ENCODE measurements around the gene NLK.
"Not testable (repeated sequence)": the region's sequence is repeated elsewhere in the genome, so short reads cannot be mapped to it uniquely, and the experiment has no call there.

The NLK gene

GRCh38 chr17:28204751-28205150 is 162.3 kb downstream of the NLK start:
- no peak for DNase-seq

- DNase-seq = no peak
Measured at GRCh38 chr17:28206292-28206691, 163.8 kb downstream of the NLK start.

- no peak for DNase-seq
Measured at GRCh38 chr17:28211811-28212210, 169.3 kb downstream of the NLK start.

DNA sequence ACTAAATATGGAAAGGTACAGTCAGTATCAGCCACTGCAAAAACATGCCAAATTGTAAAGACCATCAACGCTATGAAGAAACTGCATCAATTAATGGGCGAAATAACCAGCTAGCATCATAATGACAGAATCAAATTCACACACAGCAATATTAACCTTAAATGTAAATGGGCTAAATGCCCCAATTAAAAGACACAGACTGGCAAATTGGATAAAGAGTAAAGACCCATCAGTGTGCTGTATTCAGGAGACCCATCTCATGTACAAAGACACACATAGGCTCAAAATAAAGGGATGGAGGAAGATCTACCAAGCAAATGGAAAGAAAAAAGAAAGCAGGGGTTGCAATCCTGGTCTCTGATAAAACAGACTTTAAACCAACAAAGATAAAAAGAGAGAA is 171.1 kb downstream of the NLK start:
- DNase-seq = not testable (repeated sequence)

- DNase-seq = no peak
Measured at GRCh38 chr17:28216052-28216451, 173.6 kb downstream of the NLK start.

DNA sequence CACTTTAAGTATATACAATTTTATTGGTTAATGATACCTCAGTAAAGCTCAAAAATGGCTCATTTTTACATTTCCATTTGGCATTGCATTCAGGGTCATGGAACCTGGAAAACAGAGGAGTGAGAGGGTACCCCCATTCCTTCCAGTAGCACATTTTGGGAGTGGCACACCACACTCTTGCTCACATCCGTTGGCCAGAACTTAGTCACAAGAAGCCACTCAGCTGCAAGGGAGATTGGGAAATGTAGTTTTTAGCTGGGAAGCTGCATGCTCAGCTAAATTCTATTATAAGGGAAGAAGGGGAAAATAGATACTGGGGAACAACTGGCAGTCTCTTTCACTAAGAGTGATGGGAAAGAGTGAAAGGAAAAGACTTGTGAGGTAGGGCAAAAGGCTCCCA is 174.1 kb downstream of the NLK start:
- no peak for DNase-seq

- no peak for DNase-seq
Measured at GRCh38 chr17:28219771-28220170, 177.3 kb downstream of the NLK start.

DNA sequence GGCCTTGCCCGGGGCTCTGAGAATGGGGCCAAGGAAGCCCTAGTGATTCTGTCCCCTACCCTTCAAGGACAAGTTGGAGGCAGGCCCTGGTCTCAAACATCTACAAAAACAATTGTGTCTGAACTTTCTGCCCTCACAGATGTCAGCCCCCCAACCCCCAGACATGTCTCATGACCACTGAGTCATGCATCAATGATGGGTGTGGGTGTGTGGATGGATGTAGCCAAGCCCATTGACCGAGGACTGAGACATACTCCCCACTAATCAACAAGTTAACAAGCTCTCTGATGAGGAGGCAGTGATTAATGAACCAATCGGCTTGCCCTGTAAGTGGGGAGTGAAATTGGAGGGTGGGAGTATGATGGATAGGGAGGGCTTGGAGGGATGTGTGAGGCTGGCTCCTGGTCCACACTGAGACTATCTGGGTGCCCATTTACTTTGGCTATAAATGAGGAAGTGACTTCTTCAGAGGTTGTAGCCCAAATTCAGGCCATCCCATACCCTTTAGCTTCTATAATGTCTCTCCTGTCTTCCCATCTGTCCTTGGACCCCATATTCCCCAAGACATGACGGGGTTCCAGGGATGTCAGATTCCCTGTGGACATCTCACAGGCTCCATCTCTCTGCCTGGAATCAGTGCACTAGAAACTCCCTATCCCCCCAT is 179.4 kb downstream of the NLK start:
- DNase-seq = no peak

- DNase-seq = no peak
Measured at GRCh38 chr17:28225271-28225670, 182.8 kb downstream of the NLK start.

- no peak for DNase-seq
Measured at GRCh38 chr17:28225867-28226266, 183.4 kb downstream of the NLK start.

DNA sequence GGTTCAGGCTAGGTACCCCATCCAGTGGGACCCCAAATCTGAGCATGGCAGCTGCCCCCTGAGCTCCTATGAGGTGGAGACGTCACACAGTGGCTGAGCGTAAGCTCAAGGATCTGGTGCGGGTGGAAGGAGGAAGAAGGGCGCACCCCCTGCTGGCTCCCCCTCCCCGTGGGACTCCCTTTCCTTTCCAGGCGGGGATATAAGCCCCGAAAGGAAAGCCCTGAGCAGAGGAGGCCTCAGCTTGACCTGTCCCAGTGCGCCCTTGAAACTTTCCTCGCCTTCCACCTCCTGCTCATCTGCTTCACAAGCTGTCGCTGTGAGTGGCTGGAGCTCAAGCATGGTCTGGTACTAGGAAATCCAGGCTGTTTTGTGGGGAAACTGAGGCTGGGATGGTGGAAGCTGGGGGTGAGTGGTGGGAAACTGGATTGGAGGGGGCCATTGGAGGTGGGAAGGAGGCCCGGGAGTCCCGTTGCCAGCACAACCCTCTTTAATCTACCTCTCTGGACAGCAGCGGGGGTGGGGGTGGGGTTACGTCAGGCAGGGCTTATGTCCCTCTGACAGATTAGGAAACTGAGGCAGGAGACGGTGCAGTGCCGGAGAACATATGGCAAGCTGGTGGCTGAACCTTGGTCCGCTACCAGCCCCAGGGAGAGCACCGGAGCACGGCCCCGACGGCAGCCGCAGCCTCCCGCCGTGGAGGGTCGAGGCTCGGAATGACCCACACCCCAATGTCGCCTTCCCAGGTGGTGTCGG is 184.3 kb downstream of the NLK start:
- no peak for DNase-seq

DNA sequence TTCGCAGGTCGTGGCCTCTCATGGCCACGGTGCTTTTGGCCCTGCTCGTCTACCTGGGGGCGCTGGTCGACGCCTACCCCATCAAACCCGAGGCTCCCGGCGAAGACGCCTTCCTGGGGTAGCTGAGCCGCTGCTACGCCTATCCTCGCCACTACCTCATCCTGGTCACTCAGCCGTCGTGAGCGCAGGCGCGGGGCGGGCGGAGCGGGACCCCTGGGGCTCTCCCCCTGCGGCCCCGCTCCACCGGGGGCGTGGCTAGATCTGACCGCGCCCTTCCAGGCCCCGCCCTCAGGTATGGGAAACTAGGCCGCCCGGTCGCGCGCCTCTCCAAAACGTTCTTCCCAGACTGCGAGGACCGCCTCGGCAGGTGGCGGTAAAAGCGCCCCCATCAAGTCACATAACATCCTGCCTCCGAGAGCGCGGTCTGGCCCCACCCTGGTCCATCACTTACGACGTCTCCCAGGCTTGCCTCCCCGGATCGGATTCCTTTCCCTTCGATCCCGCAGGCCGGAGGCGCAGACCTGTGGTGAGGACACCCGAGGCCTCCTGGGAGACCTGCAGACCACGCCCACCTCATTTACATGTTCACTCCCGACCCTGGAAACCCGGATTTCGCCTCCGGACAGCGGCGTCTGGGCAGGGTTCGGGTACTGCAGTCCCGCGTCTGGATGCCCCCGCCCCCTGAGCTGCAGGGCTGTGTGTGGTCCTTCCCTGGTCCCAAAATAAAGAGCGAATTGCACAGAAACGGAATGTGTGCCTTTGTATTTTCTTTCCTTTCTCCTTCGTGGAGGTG is 185.0 kb downstream of the NLK start:
- no peak for DNase-seq

DNA sequence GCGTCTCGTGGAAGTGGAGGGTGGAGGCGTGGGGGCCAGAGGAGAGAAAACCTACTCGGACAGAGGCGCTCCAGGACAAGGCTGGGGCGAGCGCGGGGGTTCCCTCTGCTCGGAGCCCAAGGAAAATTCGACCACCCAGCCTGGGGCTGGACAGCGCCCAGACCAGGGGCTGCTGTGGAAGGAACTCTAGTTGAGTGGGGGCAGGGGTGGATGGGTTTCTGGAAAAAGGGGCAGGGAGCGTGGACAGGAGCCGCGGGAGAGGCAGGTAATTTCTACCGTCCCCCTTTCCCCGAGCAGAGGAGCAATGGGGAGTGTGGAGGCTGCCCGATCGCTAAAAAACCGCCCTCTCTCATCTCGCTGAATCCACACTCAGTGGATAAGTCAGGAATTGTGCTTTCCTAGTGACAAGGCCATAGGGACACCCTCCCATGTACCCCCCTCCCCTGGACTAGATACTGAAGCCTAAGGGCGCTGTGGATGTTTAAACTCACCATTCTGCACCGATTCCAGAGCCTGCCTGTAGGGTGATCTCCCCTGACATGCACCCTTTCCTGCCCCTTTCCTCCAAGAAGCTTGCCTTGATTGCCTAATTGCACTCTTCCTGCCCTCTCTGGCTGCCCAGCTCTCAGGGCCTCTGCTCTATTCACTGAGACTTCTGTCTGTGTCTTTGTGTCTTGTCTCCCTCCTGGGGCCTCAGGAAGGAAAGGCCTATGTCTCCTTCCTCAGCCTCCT is 185.8 kb downstream of the NLK start:
- DNase-seq = no peak

- DNase-seq = no peak
Measured at GRCh38 chr17:28228986-28229729, 186.7 kb downstream of the NLK start.

DNA sequence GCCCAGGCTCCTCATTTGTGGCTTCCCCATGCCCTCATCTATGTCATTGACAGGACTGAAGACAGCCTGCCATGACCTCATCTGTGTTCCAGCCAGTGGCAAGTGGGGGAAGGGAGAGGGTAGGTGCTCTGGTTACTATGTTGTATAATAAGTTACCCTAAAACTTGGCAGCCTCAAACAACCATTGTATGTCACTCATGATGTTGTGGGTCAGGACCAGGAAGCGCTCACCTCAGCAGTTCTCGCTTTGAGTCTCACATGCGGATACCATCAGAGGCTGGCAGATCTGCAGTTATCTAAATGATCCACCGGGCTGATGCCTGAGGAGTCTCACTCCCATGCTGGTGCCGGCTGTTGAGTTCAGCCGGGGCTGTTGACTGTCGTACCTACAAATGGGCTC is 187.5 kb downstream of the NLK start:
- DNase-seq = no peak

- DNase-seq = not testable (repeated sequence)
Measured at GRCh38 chr17:28230607-28231006, 188.1 kb downstream of the NLK start.

DNA sequence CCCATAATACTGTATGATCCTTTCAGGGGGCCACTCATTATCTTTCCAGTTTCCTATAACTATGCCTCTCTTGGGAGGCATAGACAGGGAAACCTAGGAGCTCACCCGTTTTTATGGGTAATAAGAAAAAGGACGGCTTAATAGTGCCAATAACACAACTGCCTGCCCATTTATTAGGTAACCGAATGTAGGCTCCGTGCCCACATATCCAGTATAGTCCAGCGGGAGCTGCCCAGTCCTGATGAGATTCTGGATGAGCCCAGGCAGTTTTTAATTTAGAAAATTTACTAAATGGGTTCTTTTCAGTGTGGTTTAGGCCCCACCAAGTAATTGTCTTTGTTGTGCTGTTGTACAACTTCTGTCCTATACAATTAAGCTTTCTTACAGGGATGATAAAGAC is 189.1 kb downstream of the NLK start:
- not testable (repeated sequence) for DNase-seq

DNA sequence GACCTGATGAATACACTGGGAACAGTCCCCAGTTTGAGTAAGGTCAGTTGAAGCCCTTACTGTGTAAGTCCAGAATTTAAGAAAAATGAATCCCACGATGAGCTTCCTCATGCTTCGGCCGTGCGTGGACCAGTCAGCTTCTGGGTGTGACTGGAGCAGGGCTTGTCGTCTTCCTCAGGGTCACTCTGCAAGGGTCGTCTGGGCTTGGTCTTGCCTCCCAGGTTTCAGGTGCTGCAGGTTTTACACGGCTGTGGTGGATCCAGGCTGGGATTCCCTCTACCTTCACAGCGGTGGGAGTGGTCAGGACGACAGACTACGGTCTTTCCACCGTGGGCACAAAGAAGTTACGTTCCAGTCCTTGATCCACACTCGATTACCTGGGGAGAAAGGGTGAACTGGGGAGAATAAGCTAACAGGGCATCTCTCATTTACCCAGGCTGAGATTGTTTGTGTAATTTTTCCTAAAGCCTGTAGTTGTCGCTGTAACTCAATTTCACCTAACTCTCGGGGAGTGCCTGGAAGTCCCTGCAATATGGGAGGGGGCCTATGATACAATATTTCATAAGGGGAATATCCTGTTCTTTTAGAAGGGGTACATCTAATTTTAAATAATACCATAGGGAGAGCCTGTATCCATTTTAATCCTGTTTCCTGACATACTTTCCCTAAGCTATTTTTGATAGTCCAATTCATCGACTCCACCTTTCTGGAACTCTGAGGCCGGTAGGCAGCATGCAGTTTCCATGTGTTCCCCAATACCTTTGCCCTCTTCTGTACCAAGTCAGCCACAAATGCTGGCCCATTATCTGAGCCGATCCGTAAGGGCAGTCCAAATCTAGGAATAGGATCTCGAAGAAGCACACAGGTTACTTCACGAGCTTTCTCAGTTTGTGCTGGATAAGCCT is 190.7 kb downstream of the NLK start:
- not testable (repeated sequence) for DNase-seq

DNA sequence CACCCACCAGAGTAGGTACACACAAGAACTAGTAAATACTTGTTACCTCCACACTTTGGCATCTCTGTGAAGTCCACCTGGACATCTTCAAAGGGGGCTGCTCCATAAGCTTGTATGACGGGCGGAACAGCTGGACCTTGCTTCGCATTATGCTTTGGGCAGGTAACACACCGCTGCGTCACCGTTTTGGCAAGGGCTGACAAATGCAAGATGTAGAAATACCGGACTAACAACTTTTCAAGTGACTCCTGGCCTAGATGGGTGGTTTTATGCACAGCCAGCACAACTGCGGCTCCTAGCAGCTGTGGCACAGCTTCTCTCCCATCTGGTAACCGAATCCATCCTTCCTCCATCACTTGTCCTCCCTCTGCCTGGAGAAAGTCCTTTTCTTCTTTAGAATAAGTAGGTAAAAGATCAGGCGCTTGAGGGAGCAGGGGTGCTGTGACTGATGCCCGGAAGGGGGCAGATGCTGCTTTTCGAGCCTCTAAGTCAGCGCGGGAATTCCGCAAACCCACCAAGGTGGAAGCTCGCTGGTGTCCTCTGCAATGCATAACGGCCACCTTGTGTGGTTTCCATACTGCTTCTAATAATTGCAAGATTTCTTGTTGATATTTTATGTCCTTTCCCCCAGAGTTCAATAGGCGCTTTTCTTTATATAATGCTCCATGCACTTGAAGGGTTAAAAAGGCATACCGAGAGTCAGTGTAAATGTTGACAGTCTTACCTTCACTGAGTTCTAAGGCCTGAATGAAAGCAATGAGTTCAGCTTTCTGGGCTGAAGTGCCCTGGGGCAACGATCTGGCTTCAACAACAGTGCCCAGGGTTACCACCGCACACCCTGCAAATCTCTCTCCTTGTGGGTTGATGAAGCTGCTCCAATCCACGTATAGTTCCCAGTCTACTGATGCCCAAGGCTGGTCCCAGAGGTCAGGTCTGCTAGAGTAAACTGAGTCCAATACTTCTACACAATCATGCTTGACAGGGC is 191.7 kb downstream of the NLK start:
- DNase-seq = not testable (repeated sequence)

Data from central memory CD4-positive, alpha-beta T cell (primary cell).